K562 (cell line): ENCODE measurements around the gene LTB4R2. TPM values are rescaled to one million over a fixed set of nuclear protein-coding genes. Genes with fewer than 3 reads are reported as not detected.

ENCODE experiments used
- JUND ChIP-seq, 2 experiments: IDR thresholded peaks; 2 replicates in 1 of 2; 3 replicates in 1 of 2; pipeline ENCODE4 v1.6.1; 2011; ENCODE audit warnings: borderline replicate concordance in 2 of 2, low read depth in 2 of 2, low read length in 2 of 2, improper control_type of control experiment in 1 of 2, missing biosample characterization in 1 of 2, missing genetic modification characterization in 1 of 2, missing genetic modification reagents in 1 of 2
- RAD21 ChIP-seq, 2 experiments: fragments of 250-450 bp in 1 of 2; fragments of 450-650 bp in 1 of 2; sonication (Bioruptor Pico) in 1 of 2; formaldehyde crosslinking in 1 of 2; IDR thresholded peaks in 1 of 2; conservative IDR thresholded peaks in 1 of 2; 2 replicates each; pipeline versions ENCODE4 v1.4.0 to v1.8.0; 2020 to 2022; ENCODE audit warnings: mild to moderate bottlenecking in 2 of 2, moderate library complexity in 1 of 2
- TAF1 ChIP-seq: IDR thresholded peaks from 2 replicates; pipeline ENCODE4 v1.6.1; 2011; ENCODE audit warnings: mild to moderate bottlenecking, low read length, moderate library complexity; ENCODE audit not compliant: insufficient read depth, control insufficient read depth, severe bottlenecking; ENCODE audit errors: extremely low read depth
- polyA plus RNA-seq, 8 experiments: library from polyadenylated mRNA; depleted of rRNA in 4 of 8; stranded (reverse) in 5 of 8; unstranded in 3 of 8; fragments of >200 nt; fragmentation: Nextera tagmentation in 2 of 8; fragmentation: Illumina TruSeq in 1 of 8; extraction: Ambion mirVana in 2 of 8; extraction: Trizol in 1 of 8; gene quantifications; 2 replicates each; pipeline versions ENCODE4 v1.2.1 to v1.2.3, GENCODE V29; 2011 to 2014; ENCODE audit warnings: inconsistent platforms in 1 of 8, missing spikeins in 1 of 8
- total RNA-seq, 7 experiments: library from RNA; depleted of rRNA in 6 of 7; stranded (reverse); fragments of >200 nt in 6 of 7; fragmentation: Illumina TruSeq in 2 of 7; extraction: Trizol in 2 of 7; gene quantifications; 2 replicates each; pipeline versions ENCODE4 v1.2.1 to v1.2.3, GENCODE V29; 2011 to 2021; ENCODE audit warnings: low replicate concordance in 1 of 7
- TF ChIP-seq, protein P1 (sequence below), 2 experiments: fragments of 450-650 bp; formaldehyde crosslinking in 1 of 2; IDR thresholded peaks; 2 replicates each; pipeline versions ENCODE4 v1.4.0 to v1.6.1; 2014 to 2020; ENCODE audit warnings: mild to moderate bottlenecking in 2 of 2, borderline replicate concordance in 1 of 2, low read depth in 1 of 2

Gene LTB4R2
- total and polyA plus RNA-seq, 9 of the 15 experiments (the other 6 are each of a cell fraction or from before 2014, with no cell fraction given), result 0.03 to 11.6 (median 2.8) TPM; not detected in 1

DNA sequence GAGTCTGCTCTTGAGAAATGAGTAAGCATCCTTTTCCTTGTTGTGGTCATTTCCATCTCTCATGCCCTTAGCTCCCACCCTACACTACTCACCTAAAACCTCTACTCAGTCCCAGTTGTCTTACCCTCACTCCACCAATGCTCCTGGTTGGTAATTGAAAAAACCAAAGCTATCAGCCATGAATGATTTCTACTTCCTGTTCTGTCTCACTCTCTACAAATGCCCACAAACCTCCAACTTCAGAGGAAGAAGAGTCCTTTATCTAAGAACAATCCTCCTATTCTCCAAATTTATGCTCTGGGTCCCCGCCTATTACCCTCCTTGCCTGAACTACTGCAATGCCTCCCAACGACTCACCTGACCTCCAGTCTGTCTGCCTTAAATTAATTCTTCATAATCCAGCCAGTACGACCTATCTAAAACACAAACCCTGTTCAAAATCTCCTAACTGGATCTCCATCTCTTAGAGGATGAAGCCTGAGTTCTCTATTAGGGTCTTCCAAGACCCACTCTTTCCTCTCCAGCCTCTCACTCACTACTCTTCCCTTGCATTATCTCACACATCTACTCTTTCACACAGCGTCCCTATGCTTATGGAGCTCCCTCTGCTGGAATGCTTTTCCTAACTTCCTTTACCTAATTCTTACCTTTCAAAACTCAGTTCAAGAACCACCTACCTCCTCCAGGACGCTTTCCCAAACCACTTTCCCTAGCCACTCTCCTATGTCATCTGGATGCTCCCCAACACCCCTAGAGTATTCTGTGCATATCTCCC lies 12.6 kb upstream of the LTB4R2 start (continued):
- TF ChIP-seq, protein P1, sequence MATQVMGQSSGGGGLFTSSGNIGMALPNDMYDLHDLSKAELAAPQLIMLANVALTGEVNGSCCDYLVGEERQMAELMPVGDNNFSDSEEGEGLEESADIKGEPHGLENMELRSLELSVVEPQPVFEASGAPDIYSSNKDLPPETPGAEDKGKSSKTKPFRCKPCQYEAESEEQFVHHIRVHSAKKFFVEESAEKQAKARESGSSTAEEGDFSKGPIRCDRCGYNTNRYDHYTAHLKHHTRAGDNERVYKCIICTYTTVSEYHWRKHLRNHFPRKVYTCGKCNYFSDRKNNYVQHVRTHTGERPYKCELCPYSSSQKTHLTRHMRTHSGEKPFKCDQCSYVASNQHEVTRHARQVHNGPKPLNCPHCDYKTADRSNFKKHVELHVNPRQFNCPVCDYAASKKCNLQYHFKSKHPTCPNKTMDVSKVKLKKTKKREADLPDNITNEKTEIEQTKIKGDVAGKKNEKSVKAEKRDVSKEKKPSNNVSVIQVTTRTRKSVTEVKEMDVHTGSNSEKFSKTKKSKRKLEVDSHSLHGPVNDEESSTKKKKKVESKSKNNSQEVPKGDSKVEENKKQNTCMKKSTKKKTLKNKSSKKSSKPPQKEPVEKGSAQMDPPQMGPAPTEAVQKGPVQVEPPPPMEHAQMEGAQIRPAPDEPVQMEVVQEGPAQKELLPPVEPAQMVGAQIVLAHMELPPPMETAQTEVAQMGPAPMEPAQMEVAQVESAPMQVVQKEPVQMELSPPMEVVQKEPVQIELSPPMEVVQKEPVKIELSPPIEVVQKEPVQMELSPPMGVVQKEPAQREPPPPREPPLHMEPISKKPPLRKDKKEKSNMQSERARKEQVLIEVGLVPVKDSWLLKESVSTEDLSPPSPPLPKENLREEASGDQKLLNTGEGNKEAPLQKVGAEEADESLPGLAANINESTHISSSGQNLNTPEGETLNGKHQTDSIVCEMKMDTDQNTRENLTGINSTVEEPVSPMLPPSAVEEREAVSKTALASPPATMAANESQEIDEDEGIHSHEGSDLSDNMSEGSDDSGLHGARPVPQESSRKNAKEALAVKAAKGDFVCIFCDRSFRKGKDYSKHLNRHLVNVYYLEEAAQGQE (IDR thresholded peaks at IDR 0.05; ENCODE audit: borderline replicate concordance), result peak; percentile 36; the same call in 1 of the 2 replicates
- TF ChIP-seq, protein P1 (CRISPR knock-in tag; IDR thresholded peaks at IDR 0.05; ENCODE audit: low read depth), result no peak
- peak; percentile 16; the same call in 1 of the 2 replicates for TF ChIP-seq JUND (IDR thresholded peaks at IDR 0.05; ENCODE audit: borderline replicate concordance, low read depth, low read length)
- no peak; the same call in 2 of the 3 replicates for TF ChIP-seq JUND (tag; IDR thresholded peaks at IDR 0.05; ENCODE audit: borderline replicate concordance, low read depth, low read length)
- TF ChIP-seq TAF1, result no peak
- TF ChIP-seq RAD21 (CRISPR knock-in tag; conservative IDR thresholded peaks at IDR 0.05 in 1 of 2, IDR thresholded peaks at IDR 0.05 in 1 of 2), result peak; percentile 28 to 67; a peak in 3 of 4 replicates
